HEK293T (cell line): ENCODE data around the gene PRKCE.

Source experiments
- CTCF ChIA-PET: fragments of 350-600 bp; formaldehyde crosslinking; extraction: SDS; loops from one replicate; lab custom pipeline; 2021; ENCODE audit warnings: antibody characterized with exemption, inconsistent platforms; lab: Yijun Ruan, JAX
- POLR2A ChIA-PET: fragments of 350-600 bp; formaldehyde crosslinking; extraction: SDS; loops from one replicate; lab custom pipeline; 2020; ENCODE audit warnings: antibody characterized with exemption, inconsistent platforms; lab: Yijun Ruan, JAX
- DNase-seq: peaks from one replicate; pipeline ENCODE4 v3.0.0; 2012; ENCODE audit warnings: mixed read lengths; ENCODE audit errors: extremely low spot score
- ARNT ChIP-seq: fragments of 450-650 bp; IDR thresholded peaks from 2 replicates; pipeline ENCODE4 v1.6.1; 2017; ENCODE audit warnings: mild to moderate bottlenecking
- BHLHE40 ChIP-seq: fragments of 450-650 bp; IDR thresholded peaks from 2 replicates; pipeline ENCODE4 v1.6.1; 2016; ENCODE audit warnings: mild to moderate bottlenecking, moderate library complexity, borderline replicate concordance
- CTBP1 ChIP-seq: fragments of 450-650 bp; IDR thresholded peaks from 2 replicates; pipeline ENCODE4 v1.6.1; 2016; ENCODE audit warnings: borderline replicate concordance
- ELF4 ChIP-seq: fragments of 450-650 bp; IDR thresholded peaks from 2 replicates; pipeline ENCODE4 v1.6.1; 2017; ENCODE audit warnings: antibody characterized with exemption
- FOXA1 ChIP-seq: fragments of 450-650 bp; IDR thresholded peaks from 2 replicates; pipeline ENCODE4 v1.6.1; 2016; ENCODE audit warnings: mild to moderate bottlenecking
- FOXK2 ChIP-seq: fragments of 450-650 bp; IDR thresholded peaks from 2 replicates; pipeline ENCODE4 v1.6.1; 2016; ENCODE audit warnings: mild to moderate bottlenecking
- FOXM1 ChIP-seq: fragments of 450-650 bp; IDR thresholded peaks from 2 replicates; pipeline ENCODE4 v1.6.1; 2017; ENCODE audit warnings: mild to moderate bottlenecking, borderline replicate concordance
- HDGF ChIP-seq: fragments of 450-650 bp; IDR thresholded peaks from 2 replicates; pipeline ENCODE4 v1.6.1; 2017; ENCODE audit warnings: antibody characterized with exemption, borderline replicate concordance
- L3MBTL2 ChIP-seq: fragments of 450-650 bp; conservative IDR thresholded peaks from 2 replicates; pipeline ENCODE4 v1.6.1; 2016; ENCODE audit warnings: mild to moderate bottlenecking
- LEF1 ChIP-seq: fragments of 450-650 bp; IDR thresholded peaks from 2 replicates; pipeline ENCODE4 v1.6.1; 2017; ENCODE audit warnings: mild to moderate bottlenecking, borderline replicate concordance
- NFRKB ChIP-seq: fragments of 450-650 bp; IDR thresholded peaks from 2 replicates; pipeline ENCODE4 v1.6.1; 2016; ENCODE audit warnings: mild to moderate bottlenecking, moderate library complexity
- PKNOX1 ChIP-seq: fragments of 450-650 bp; IDR thresholded peaks from 2 replicates; pipeline ENCODE4 v1.6.1; 2016
- SP1 ChIP-seq: fragments of 450-650 bp; IDR thresholded peaks from 2 replicates; pipeline ENCODE4 v1.6.1; 2017
- SUZ12 ChIP-seq: fragments of 450-650 bp; IDR thresholded peaks from 2 replicates; pipeline ENCODE4 v1.6.1; 2016; ENCODE audit warnings: mild to moderate bottlenecking
- TARDBP ChIP-seq: fragments of 450-650 bp; IDR thresholded peaks from 2 replicates; pipeline ENCODE4 v1.6.1; 2016
- ZNF384 ChIP-seq: fragments of 450-650 bp; IDR thresholded peaks from 2 replicates; pipeline ENCODE4 v1.6.1; 2016

The PRKCE gene

GRCh38 chr2:45612285-45612684, 39.2 kb upstream of the PRKCE start:
- CTCF ChIA-PET = no interaction called here
- DNase-seq = no peak
- POLR2A ChIA-PET = no interaction called here
- TF ChIP-seq SP1 = no peak
- TF ChIP-seq L3MBTL2 = no peak
- no peak for TF ChIP-seq ZNF384
- TF ChIP-seq CTBP1 = no peak
- TF ChIP-seq FOXA1 = no peak
- no peak for TF ChIP-seq TARDBP
- no peak for TF ChIP-seq FOXM1
- no peak for TF ChIP-seq HDGF

- ChIA-PET CTCF (no interaction called here), POLR2A (no interaction called here)
- no peak for DNase-seq
- no peak for TF ChIP-seq PKNOX1
Measured at GRCh38 chr2:45612731-45613130, 38.7 kb upstream of the PRKCE start.

GRCh38 chr2:45614330-45614729, 37.1 kb upstream of the PRKCE start:
- TF ChIP-seq FOXK2 (no peak), SUZ12 (no peak), PKNOX1 (no peak), ZNF384 (no peak), SP1 (no peak), ELF4 (no peak), NFRKB (no peak), CTBP1 (no peak)
- ChIA-PET POLR2A (no interaction called here), CTCF (no interaction called here)
- DNase-seq = no peak

- ChIA-PET CTCF (interaction anchor here (0.6 kb wide), 1 partner anchor 28 kb away, joined by 4 read pairs; no protein-coding TSS in a partner anchor), POLR2A (no interaction called here)
Measured at GRCh38 chr2:45614871-45615415, 36.5 kb upstream of the PRKCE start.

DNA sequence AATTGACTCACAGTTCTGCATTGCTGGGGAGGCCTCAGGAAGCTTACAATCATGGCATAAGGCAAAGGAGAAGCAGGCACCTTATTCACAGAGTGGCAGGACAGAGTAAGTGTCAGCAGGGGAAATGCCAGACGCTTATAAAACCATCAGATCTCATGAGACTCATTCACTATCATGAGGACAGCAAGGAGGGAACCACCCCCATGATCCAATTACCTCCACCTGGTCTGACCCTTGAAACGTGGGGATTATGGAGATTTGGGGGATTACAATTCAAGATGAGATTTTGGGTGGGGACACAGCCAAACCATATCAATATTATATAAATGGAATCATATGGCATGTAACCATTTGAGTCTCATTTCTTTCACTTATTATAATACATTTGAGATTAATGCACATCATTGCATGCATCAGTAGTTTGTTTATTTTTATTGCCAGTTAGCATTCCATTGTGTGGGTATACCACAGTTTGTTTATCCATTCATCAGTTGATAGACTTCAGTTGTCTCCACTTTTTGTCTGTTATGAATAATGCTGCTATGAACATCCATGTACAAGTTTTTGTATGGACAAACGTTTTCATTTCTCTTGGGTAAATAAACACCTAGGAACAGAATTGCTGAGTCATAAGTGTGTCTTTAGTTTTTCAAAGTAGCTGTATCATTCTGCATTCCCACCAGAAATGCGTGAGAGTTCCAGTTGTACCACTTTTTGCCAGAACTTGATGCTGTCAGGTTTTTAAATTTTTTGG, 34.6 kb upstream of the PRKCE start:
- DNase-seq = no peak
- CTCF ChIA-PET = no interaction called here
- no peak for TF ChIP-seq TARDBP
- no peak for TF ChIP-seq ARNT
- no peak for TF ChIP-seq FOXA1
- TF ChIP-seq SUZ12 = no peak
- no peak for TF ChIP-seq SP1
- TF ChIP-seq FOXM1 = no peak
- no peak for TF ChIP-seq HDGF
- TF ChIP-seq ELF4 = no peak
- TF ChIP-seq L3MBTL2 = no peak
- TF ChIP-seq CTBP1 = no peak
- TF ChIP-seq ZNF384 = no peak
- TF ChIP-seq BHLHE40 = no peak
- TF ChIP-seq LEF1 = no peak

More at GRCh38 chr2:45614871-45615415, 36.5 kb upstream of the PRKCE start:
- no peak for DNase-seq
- TF ChIP-seq L3MBTL2 = no peak
- no peak for TF ChIP-seq FOXM1
- TF ChIP-seq CTBP1 = no peak
- no peak for TF ChIP-seq BHLHE40
- TF ChIP-seq ZNF384 = no peak
- TF ChIP-seq FOXK2 = no peak
- no peak for TF ChIP-seq LEF1
- no peak for TF ChIP-seq PKNOX1

DNA sequence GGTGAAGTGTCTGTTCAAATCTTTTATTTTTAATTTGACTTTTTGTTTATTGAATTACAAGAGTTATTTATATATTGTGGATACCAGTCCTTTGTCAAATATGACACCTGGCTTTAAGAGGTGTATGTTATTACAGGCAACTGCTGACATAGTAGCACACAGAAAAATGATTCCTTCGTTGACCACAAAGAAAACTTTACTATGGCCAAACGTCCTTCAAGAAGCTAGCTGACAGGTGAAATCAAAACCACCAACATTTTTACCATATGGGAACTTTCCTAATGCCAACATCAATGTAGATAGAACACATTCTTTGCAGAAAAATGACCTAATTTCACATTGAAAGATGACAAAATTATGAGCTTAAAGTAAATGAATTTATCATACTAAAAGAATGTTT, 34.0 kb upstream of the PRKCE start:
- DNase-seq = no peak
- ChIA-PET CTCF (interaction anchor here (0.7 kb wide), 1 partner anchor 55 kb away, joined by 3 read pairs; no protein-coding TSS in a partner anchor), POLR2A (no interaction called here)
- TF ChIP-seq CTBP1 = no peak
- TF ChIP-seq BHLHE40 = no peak
- no peak for TF ChIP-seq FOXK2
- TF ChIP-seq TARDBP = no peak
- TF ChIP-seq FOXM1 = no peak
- no peak for TF ChIP-seq LEF1
- no peak for TF ChIP-seq ARNT

More for the DNA sequence above, 34.6 kb upstream of the PRKCE start:
- POLR2A ChIA-PET = no interaction called here
